Measurements from ENCODE around the gene TSPAN10. TPM values are rescaled to one million over a fixed set of nuclear protein-coding genes. Genes with fewer than 3 reads are reported as not detected.

TSPAN10 gene
- total RNA-seq, 4 donors from 2014 or later: 0.22 to 0.84 TPM; not detected in 2

DNA sequence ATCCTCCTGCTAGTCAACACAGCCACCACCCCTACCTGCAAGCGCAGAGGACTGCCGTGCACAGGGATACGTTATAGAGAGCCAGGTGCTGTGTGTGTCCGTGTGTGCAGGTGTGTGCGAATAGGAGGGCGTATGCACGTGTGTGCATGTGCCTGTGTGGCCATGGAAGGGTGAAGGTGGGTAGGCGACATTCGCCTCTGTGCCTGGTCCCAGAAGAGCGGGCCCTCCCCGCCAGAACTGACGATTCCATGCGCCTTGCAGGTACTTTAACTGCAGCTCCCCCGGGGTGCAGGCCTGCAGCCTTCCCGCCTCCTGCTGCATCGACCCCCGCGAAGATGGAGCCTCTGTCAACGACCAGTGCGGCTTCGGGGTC is 10.6 kb downstream of the TSPAN10 start:
- Histone ChIP-seq H3K27me3 (peaks cover 0 to 53% of the 10 kb centered on the region in 2 donors), H3K27ac (no peak overlapping the region), H3K9me3 (peaks cover 0 to 8% (median 0%) of the 10 kb centered on the region in 4 donors), H3K36me3 (no peaks in the 10 kb centered on the region), H3K4me1 (no peaks in the 10 kb centered on the region), H3K4me3 (no peak overlapping the region)
- WGBS, 2 donors: 35 to 49% methylated on average over 13 to 21 of the region's 21 CpGs
- no peak for DNase-seq (ENCODE audit: low spot score in 2 of 2)
- TF ChIP-seq POLR2A (IDR thresholded peaks at IDR 0.05) (no peak), EP300 (IDR thresholded peaks at IDR 0.05) (no peak)
- TF ChIP-seq, protein P1, sequence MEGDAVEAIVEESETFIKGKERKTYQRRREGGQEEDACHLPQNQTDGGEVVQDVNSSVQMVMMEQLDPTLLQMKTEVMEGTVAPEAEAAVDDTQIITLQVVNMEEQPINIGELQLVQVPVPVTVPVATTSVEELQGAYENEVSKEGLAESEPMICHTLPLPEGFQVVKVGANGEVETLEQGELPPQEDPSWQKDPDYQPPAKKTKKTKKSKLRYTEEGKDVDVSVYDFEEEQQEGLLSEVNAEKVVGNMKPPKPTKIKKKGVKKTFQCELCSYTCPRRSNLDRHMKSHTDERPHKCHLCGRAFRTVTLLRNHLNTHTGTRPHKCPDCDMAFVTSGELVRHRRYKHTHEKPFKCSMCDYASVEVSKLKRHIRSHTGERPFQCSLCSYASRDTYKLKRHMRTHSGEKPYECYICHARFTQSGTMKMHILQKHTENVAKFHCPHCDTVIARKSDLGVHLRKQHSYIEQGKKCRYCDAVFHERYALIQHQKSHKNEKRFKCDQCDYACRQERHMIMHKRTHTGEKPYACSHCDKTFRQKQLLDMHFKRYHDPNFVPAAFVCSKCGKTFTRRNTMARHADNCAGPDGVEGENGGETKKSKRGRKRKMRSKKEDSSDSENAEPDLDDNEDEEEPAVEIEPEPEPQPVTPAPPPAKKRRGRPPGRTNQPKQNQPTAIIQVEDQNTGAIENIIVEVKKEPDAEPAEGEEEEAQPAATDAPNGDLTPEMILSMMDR (IDR thresholded peaks at IDR 0.05): no peak

GRCh38 chr17:81648013-81648706 is 11.2 kb downstream of the TSPAN10 start:
- no peak for TF ChIP-seq EP300 (IDR thresholded peaks at IDR 0.05)
- TF ChIP-seq POLR2A (IDR thresholded peaks at IDR 0.05): no peak
- TF ChIP-seq, protein P1 (IDR thresholded peaks at IDR 0.05): no peak
- DNase-seq (ENCODE audit: low spot score in 2 of 2): no peak
- no peak overlapping the region for H3K4me3 ChIP-seq
- peaks cover 0 to 58% of the 10 kb centered on the region in 2 donors for H3K27me3 ChIP-seq
- peaks cover 0 to 8% (median 0%) of the 10 kb centered on the region in 4 donors for H3K9me3 ChIP-seq
- H3K4me1 ChIP-seq: no peaks in the 10 kb centered on the region
- no peak overlapping the region for H3K27ac ChIP-seq
- H3K36me3 ChIP-seq: no peaks in the 10 kb centered on the region
- 4 to 11% methylated on average over 20 to 31 of the region's 78 CpGs for WGBS, 2 donors

- TF ChIP-seq, protein P1 (IDR thresholded peaks at IDR 0.05): no peak
- no peak for TF ChIP-seq EP300 (IDR thresholded peaks at IDR 0.05)
- TF ChIP-seq POLR2A (IDR thresholded peaks at IDR 0.05): no peak
Measured at GRCh38 chr17:81648707-81649085, 11.7 kb downstream of the TSPAN10 start.

DNA sequence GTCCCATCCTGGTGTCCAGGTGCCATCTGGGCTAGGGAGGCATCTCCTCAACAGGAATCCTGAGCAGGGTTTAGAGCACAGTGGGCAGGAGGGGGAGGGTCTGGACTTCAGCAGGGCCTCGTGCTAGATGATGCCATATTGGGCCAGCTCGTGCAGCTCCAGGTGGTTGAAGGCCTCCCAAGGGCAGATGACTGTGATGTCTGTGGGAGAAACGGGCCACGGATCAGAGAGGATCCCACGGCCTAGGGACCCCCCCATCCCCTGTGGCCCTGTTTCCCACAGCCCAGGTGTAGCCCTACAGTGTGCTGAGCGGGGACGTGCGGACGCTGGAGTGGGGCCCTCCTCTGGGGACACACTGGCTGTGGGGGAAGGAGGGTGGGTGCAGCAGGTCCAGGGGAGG is 14.0 kb downstream of the TSPAN10 start:
- no peak for DNase-seq (ENCODE audit: low spot score in 2 of 2)
- H3K4me3 ChIP-seq: no peak overlapping the region
- 57 to 73% methylated on average over 9 of the region's 9 CpGs for WGBS, 2 donors
- H3K27ac ChIP-seq: no peak overlapping the region
- no peaks in the 10 kb centered on the region for H3K36me3 ChIP-seq
- TF ChIP-seq, protein P1 (IDR thresholded peaks at IDR 0.05): no peak
- H3K4me1 ChIP-seq: no peaks in the 10 kb centered on the region
- H3K9me3 ChIP-seq: peaks cover 0 to 8% (median 0%) of the 10 kb centered on the region in 4 donors
- peaks cover 0 to 70% of the 10 kb centered on the region in 2 donors for H3K27me3 ChIP-seq

More at GRCh38 chr17:81648707-81649085, 11.7 kb downstream of the TSPAN10 start:
- peaks cover 0 to 63% of the 10 kb centered on the region in 2 donors for H3K27me3 ChIP-seq
- WGBS, 2 donors: 72 to 77% methylated on average over 12 to 14 of the region's 14 CpGs
- DNase-seq (ENCODE audit: low spot score in 2 of 2): no peak
- peaks cover 0 to 8% (median 0%) of the 10 kb centered on the region in 4 donors for H3K9me3 ChIP-seq
- no peak overlapping the region for H3K27ac ChIP-seq
- no peaks in the 10 kb centered on the region for H3K36me3 ChIP-seq
- no peak overlapping the region for H3K4me3 ChIP-seq
- no peaks in the 10 kb centered on the region for H3K4me1 ChIP-seq

DNA sequence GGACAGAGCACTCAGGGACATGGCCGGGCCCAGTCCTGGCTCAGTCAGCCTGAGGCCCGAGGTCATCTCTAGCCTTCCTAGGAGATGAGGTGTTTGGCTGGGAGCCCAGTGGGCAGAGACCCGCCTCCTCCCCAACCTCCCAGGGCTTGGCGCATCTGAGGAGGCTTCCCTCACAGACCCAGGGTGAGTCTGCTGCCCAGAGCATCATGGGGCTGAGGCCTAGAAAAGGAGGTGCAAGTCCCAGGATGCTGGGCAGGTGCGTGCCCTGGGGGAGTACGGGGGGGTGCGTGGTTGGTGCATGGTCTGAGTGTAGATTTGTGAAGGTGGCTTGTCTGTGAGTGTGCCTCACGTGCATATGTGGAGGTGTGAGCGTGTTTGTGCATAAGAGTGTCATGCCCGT is 14.7 kb downstream of the TSPAN10 start:
- Histone ChIP-seq H3K27ac (no peak overlapping the region), H3K9me3 (peaks cover 0 to 8% (median 0%) of the 10 kb centered on the region in 4 donors), H3K4me1 (no peaks in the 10 kb centered on the region), H3K4me3 (no peak overlapping the region), H3K27me3 (peaks cover 0 to 70% of the 10 kb centered on the region in 2 donors), H3K36me3 (no peaks in the 10 kb centered on the region)
- DNase-seq (ENCODE audit: low spot score in 2 of 2): no peak
- no peak for TF ChIP-seq EP300 (IDR thresholded peaks at IDR 0.05)
- TF ChIP-seq, protein P1 (IDR thresholded peaks at IDR 0.05): no peak
- TF ChIP-seq POLR2A (IDR thresholded peaks at IDR 0.05): no peak
- 66 to 73% methylated on average over 10 of the region's 10 CpGs for WGBS, 2 donors

All from tibial nerve (tissue), 4 donors.